GM18868 (cell line): ENCODE data around the gene LGMN.
"Not testable (repeated sequence)": the region's sequence is repeated elsewhere in the genome, so short reads cannot be mapped to it uniquely, and the experiment has no call there.

Experiments
- ATAC-seq: cut with Tn5 transposase; IDR thresholded peaks from one replicate; pipeline ENCODE4 v1.9.1; 2021; ENCODE audit warnings: mild to moderate bottlenecking, moderate library complexity; ENCODE audit not compliant: unreplicated experiment

Gene LGMN

DNA sequence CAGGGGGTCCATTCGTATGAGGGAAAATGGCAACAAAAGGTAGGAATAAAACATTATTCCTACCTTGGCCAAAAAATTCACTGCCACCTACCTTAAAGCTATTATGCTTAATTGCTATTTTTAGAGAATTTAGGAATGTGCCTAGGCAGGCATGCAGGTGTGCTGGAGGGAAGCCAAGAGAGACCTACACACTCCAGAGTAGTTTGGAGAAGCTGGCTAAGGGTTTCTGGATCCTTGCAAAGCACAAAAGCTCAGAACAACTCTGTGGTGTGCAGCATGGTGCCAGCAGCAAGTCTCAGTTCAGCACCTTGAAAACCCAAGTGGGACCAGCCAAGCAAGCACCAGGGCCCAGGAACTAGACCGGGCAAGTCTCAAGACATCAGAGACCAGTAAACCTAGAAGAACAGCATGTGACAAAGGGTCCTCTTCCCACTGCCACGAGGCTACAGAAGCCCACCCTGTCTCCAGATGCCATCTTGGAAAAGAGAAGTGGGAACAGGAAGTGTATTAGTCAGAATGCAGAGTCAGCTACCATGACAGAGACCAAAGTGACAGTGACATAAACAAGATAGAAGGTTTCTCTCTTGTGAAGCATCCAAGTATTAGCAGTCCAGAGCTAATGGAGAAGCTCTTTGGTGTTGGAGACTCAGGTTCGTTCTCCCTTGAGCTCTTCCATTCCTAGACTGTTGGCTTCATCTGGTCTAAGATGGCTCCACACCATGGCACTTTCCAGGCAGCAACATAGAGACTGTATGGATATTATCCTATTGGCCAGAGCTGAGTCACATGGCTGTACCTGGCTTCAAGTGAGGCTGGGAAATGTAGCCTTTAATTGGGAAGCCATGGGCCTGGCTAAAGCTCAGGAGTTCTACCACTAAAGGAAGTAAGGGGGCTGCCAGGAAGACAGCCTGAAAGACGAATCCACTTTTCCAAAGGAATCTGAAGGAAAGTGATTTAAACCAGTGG lies 15.5 kb upstream of the LGMN start:
- not testable (repeated sequence) for ATAC-seq

DNA sequence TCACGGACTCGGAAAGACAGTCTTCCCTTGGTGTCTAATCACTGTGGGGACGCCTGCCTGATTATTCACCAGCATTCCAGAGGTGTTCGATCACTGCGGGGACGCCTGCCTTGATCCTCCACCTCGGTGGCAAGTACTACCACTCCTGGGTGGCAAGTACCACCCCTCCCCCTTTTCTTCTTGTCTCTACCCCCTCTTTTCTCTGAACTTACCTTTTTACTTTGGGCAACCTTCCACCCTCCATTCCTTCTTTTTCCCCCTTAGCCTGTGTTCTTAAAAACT lies 12.0 kb upstream of the LGMN start:
- ATAC-seq = no peak

DNA sequence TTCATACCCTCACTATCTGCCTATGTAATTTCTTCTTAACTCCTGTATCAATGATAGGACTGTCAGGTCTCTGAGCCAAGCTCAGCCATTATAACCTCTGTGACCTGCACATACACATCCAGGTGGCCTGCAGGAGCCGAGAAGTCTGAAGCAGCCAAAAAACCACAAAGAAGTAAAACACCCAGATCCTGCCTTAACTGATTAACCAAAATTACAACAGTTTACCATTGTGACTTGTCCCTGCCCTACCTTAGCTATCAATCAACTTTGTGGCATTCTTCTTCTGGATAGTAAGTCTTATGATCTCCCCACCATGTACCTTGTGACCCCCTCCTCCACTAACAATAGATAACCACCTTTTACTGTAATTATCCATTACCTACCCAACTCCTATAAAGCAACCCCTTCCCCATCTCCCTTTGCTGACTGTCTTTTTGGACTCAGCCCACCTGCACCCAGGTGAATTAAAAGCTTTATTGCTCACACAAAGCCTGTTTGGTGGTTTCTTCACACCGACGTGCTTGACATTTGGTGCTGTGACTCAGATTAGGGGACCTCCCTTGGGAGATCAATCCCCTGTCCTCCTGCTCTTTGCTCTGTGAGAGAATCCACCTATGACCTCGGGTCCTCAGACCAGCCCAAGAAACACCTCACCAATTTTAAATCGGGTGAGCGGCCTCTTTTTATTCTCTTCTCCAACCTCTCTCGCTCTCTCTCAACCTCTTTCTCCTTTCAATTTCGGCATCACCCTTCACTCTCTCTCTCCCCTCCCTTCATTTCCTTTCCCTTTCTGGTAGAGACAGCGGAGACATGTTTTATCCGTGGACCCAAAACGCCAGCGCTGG lies 11.5 kb upstream of the LGMN start:
- ATAC-seq = no peak

DNA sequence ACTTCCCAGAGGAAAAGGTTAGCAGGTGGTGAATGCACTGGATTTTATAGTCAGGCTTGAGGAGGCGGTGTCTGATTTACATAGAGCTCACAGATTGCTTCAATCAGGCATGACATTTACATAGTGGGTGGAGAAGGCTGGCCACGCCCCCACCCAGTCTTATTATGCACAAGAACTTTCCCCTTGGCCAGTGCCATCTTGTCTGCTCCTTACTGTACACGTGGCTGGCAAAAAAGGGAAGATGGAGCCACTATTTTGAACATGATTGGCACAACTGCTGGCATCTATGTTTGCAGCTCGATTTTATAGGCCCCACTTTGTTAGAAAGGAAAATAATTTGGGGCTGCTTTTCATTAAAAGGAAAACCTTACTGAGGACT lies 10.9 kb upstream of the LGMN start:
- no peak for ATAC-seq

DNA sequence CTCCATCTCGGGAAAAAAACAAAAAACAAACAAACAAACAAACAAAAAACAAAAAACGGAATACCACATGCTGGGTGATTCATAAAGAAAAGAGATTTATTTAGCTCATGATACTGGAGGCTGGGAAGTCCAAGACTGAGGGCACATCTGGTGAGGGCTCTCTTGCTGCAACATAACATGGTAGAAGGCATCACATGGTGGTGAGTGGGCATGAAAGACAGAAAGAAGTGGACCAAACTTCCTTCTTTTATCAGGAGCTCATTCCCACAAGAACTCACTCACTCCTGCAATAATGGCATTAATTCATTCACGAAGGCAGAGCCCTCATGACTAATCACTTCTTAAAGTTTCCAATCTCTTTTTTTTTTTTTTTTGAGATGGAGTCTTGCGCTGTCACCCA lies 8.0 kb upstream of the LGMN start:
- no peak for ATAC-seq

DNA sequence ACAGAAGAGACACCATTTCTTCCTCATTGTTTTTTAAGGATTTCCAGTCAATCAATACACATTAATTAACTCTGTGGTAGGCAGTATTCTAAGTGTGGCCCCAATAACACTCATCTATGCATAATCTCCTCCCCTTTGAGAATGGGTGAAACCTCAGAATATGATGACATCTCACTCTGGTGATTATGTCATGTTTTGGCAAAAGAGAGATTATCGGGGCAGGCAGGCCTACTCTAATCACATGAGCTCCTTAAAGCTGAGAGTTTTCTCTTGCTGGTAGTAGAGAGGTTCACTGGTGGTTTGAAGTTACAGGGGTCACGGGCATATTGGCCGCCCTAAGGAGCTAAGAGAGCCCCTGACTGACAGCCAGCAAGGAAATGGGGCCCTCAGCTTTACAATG lies 7.1 kb upstream of the LGMN start:
- no peak for ATAC-seq

DNA sequence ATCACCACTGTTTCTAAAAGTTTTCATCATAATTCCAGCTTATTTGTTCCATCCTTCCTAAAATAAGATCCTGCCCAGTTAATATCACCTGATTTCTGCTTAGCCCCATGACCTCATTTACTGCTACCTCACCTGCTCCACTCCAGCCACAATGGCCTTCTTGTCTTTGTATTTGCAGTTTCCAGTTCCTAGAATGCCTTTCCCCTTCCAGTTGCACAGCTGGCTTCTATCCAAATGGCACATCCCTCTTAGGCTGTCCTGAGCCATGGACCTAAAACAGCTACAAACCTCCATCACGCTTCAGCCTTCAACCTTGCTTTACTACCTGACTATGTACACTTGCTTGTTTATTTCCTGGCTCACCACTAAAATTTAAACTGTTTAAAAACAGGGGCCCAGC lies 6.5 kb upstream of the LGMN start:
- ATAC-seq = no peak

DNA sequence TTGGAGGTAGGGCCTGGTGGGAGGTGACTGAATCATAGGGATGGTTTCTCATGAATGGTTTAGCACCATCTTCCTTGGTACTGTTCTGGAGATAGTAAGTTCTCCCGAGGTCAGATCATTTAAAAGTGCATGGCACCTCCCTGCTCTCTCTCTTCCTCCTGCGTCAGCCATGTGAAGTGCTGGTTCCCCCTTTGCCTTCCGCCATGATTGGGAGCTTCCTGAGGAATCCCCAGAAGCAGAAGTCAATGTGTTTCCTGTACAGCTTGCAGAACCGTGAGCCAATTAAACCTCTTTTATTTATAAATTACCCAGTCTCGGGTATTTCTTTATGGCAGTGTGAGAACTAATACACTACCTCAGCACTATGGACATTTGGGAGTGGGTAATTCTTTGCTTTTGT lies 4.8 kb upstream of the LGMN start:
- no peak for ATAC-seq

DNA sequence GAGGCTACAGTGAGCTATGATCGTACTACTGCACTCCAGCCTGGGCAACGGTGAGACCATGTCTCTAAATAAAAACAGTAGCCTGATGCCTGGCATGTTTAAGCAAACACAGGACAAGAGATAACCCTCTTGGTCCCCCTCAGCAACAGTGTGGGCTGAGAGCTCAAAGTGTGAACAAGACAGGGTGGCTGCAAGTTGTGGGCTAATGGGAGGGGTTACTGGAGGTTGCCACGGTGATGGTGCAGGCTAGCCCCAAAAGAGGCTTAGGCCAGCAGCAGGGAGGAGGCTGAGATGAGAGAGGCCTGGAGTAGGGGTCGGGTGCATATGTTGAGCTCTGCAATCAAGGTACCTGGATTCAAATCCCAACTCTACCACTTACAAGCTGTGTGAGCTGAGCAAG lies 3.4 kb upstream of the LGMN start:
- no peak for ATAC-seq

DNA sequence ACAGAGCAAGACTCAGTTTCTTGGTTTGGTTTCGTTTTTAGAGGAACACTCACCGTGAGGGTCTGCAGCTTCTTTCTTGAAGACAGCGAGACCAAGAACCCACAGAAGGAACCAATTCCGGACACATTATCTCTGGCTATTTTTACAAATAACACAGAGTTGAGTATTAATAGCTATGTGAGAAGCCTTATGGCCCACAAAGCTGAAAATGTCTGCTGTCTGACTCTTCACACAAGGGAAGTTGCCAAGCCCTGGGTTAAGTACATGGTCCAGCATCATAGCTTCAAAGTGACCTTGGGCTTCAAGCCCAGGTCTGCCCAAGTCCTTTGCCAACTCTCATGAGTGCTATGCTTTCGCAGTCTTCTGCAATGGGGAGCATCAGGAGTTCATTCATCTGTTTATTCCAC lies 2.6 kb upstream of the LGMN start:
- no peak for ATAC-seq

DNA sequence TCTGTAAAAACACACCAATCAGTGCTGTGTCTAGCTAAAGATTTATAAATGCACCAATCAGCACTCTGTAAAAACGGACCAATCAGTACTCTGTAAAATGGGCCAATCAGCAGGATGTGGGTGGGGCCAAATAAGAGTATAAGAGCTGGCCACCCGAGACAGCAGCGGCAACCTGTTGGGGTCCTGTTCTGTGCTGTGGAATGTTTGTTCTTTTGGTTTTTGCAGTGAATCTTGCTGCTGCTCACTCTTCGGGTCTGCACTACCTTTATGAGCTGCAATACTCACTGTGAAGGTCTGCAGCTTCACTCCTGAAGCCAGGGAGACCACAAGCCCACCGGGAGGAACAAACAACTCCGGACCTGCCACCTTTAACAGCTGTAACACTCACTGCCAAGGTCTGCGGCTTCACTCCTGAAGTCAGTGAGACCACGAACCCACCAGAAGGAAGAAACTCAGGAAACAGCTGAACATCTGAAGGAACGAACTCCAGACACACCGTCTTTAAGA lies 1.8 kb upstream of the LGMN start:
- ATAC-seq = not testable (repeated sequence)

DNA sequence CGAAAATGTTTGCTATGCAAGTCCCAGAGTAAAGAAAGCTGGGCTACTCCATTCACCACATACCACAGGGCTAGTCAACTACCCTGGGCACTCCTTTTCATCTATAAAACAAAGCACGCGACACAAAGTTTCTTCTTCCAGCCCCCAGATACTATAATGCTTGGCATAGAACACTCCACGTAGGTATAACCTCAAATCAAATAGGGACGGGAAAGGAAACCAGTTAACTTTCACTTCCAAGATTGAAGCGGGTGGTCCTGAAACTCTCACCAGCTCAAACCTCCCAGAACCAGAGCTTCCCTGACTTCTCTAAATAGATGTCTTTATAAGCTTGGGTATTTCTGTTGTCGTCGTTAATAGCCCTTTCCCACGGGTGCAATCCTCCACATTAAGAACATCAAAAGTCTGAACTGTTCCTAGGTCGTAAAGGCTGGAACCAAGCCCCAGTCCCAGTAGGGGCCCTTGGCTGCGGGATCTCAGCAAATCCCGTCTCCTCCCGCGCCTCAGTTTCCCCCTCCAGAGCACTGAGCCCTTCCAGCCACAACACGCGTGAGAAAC lies 647 bp downstream of the LGMN start:
- no peak for ATAC-seq

DNA sequence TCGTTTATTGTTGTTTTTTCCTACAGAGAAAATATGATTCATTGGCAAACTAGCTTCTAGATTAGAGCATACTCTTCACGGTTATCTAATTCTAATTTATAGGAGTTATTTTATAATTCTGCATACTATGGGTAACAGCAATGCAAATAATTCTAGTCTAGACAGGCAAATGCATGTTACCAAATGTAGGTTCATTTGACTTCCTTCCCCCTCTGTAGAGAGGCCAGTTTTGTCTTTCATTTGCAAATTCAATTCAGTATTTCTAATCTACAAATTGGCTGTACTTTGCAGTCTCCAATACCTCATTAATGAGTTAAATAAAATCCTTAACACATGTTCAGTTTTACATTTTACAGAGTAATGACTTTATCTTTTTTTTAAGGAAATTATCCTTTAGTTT lies 4.2 kb downstream of the LGMN start:
- no peak for ATAC-seq

DNA sequence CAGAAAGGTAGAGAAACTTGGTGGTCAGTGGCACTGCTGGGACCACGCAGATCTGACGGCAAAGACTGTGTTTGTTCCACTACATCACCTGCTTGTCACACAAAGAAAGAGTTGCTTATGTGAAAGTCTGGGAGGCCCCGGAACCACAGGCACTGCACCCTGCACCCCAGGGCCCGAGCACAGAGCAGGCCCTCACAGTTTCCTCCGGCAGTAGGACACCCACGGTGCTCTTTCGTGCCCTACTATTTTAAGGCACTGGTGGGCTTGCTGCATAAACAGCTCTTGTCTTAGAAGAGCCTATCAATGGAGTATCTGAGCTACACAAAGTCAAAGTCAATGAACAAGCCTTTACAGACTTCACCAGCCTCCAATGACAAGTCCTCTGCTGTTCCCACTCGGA lies 8.0 kb downstream of the LGMN start:
- no peak for ATAC-seq

DNA sequence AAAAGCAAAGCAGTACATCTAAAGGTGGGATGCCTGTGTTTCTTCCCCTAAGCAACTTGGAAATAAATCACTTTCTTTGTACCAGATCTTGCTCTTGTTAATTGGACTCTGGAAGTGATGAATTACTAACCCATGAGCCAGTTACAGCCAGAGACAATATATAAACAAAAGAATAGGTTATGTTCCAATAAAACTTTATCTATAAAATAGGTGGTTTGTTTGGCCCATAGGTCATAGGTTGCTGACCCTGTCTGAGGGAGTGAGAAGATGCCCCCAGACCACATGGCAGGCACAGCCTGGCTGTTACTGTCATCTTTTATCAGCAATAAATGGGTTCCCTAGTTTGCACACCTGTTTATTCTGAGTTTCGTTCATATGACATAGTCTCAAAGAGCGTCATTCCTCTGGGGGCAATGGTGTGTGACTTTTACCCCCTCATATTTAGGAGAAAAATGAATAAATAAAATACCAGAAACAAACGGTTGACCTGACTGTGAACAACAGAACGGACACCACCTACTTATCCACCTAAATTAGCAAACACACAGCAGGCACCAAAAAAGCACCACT lies 10.7 kb downstream of the LGMN start:
- no peak for ATAC-seq

DNA sequence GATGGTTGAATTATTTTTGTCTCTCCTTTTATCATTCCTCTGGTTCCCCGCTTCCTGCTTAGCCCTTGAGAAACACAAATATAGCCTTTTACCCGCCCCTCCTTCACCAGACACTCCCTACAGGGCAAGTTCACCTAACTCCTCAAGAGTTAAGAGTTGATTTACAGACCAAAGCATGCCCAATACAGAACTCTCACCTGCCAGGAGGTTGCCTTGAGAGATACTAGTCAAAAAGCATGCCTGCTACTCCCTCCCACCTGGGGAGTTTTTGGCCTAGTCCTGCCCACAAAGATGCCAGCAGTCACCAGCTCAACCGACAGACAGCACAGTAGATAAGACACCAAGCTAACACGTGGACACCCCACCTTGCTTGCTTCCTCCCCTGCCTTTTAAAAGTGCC lies 11.2 kb downstream of the LGMN start:
- no peak for ATAC-seq

DNA sequence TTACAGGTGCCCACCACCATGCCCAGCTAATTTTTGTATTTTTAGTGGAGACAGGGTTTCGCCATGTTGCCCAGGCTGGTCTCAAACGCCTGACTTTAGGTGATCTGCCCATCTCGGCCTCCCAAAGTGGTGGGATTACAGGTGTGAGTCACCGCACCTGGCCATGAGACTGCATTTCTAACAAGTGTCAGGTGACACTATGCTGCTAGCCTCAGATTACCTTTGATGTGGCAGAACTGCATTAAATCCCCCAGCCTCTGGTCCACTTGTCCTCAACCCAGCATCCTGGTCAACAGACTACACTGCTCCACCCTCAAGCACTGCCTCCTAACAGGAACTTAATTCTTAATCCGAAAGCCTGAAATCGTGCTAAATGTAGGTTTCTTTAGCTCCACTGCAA lies 13.1 kb downstream of the LGMN start:
- ATAC-seq = no peak

DNA sequence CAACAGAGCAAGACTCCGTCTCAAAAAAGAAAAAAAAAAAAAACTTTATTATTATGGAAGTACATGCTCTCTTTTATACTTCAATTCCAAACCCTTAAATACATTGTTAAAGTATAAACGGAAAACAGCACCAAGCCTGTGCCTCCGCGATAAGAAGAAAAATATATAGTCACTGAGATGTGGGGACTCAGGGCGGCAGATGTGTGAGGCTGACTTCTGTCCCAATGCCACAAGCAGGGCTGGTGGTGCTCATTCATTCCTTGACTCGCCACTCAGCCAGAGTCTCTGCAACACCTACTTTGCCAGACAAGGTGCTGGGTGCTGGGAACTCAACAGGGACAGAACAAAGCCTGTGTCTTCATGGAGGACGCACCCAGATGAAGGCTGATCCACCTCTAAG lies 13.8 kb downstream of the LGMN start:
- ATAC-seq = no peak

DNA sequence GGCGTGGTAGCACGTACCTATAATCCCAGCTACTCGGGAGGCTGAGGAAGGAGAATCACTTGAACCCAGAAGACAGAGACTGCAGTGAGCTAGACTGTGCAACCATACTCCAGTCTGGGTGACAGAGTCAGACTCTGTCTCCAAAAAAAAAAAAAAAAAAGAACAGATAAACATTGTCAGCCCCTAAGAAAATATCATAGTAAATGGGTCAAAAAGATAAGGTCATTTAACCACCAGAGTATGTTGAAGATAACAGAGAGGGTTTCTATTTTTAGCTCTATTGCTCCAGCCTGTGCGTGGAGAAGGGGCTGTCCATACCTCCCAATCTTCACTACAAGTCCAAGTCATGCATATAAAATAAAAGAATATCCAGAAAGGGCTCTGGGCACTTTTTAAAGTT lies 15.4 kb downstream of the LGMN start:
- ATAC-seq = no peak

DNA sequence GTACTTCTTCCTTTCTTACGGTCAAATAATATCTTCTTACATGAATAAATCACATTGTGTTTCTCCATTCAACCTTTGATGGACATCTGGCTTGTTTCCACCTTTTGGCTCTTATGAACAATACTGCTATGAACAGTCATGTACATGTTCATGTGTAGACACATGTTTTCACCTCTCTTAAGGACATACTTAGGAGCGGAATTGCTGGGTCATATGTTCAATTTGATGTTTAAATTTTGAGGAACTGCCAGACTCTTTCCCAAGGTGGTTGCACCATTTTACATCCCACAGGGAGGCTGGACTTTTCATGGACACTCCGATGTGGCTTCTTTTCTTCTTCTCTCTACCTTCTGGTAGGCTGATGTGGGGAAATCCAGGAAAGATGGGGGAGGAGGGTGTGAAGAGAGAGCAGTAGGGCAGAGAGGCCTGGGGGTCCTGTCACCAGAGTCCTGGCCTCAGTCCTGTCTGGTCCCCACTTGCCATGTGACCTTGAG lies 16.8 kb downstream of the LGMN start:
- no peak for ATAC-seq

DNA sequence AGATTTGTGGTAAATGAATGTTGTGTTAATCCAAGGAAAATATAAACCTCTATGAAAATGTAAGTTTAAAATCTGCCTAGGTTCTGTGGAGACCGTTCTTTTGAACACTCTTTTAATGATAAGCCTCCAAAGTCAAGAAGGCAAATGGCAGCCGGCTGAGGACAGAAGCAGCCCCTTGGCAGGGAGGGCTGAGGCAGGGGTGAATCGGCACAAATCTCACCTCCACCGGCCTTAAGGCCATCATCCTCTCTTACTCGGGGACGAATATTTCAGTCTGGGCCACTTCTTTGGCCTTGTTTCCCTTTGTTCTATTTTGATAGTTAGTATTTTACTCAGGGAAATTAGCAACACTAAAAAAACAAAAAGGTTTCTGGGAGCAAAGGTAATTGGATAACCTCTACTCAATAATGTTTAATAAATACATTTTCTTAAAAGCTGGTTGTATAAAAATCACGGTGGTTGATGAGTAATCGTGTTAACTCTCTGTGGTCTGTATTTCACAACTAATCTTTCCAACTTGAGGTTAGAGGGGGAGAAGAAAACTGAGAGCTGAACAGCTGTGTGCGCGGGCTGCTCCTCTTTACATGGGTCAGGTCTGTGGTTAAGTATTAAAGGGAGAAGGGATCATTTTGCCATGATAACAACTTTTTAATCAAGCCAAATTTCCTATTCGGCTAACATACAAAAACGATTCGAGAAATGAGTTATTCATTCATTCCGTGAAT lies 18.6 kb downstream of the LGMN start:
- no peak for ATAC-seq
